Choroid plexus epithelial cell (primary cell): Measurements from ENCODE around the gene RNPEPL1.
"Not testable (repeated sequence)": the region's sequence is repeated elsewhere in the genome, so short reads cannot be mapped to it uniquely, and the experiment has no call there.

Experiments used
- DNase-seq: peaks from one replicate; pipeline ENCODE4 v3.0.0-alpha.2; 2010; ENCODE audit warnings: low read depth
- H3K4me3 ChIP-seq: 2 replicates; pipeline ENCODE4 v1.5.1; 2011; ENCODE audit warnings: low read depth, mild to moderate bottlenecking, control low read depth, low read length, moderate library complexity
- CTCF ChIP-seq: conservative IDR thresholded peaks from 2 replicates; pipeline ENCODE4 v1.5.1; 2011; ENCODE audit warnings: low read depth, mild to moderate bottlenecking, control low read depth, inconsistent platforms, low read length, moderate library complexity

The RNPEPL1 gene

GRCh38 chr2:240529344-240529999 lies 38.8 kb upstream of the RNPEPL1 start:
- no peak for DNase-seq
- H3K4me3 ChIP-seq = no peak overlapping the region
- TF ChIP-seq CTCF = no peak

- no peak overlapping the region for H3K4me3 ChIP-seq
- no peak for DNase-seq
- no peak for TF ChIP-seq CTCF
Measured at GRCh38 chr2:240530181-240530580, 38.1 kb upstream of the RNPEPL1 start.

- TF ChIP-seq CTCF = no peak
Measured at GRCh38 chr2:240531038-240531437, 37.2 kb upstream of the RNPEPL1 start.

GRCh38 chr2:240532031-240532775 lies 36.1 kb upstream of the RNPEPL1 start:
- no peak for TF ChIP-seq CTCF
- DNase-seq = no peak
- H3K4me3 ChIP-seq = no peak overlapping the region

More at GRCh38 chr2:240531038-240531437, 37.2 kb upstream of the RNPEPL1 start:
- DNase-seq = no peak
- H3K4me3 ChIP-seq = no peak overlapping the region

- no peak for DNase-seq
- H3K4me3 ChIP-seq = no peak overlapping the region
- no peak for TF ChIP-seq CTCF
Measured at GRCh38 chr2:240538031-240538780, 30.1 kb upstream of the RNPEPL1 start.

GRCh38 chr2:240539101-240539500 lies 29.2 kb upstream of the RNPEPL1 start:
- not testable (repeated sequence) for DNase-seq

GRCh38 chr2:240539906-240540305 lies 28.4 kb upstream of the RNPEPL1 start:
- no peak for DNase-seq
- TF ChIP-seq CTCF = no peak
- no peak overlapping the region for H3K4me3 ChIP-seq

More at GRCh38 chr2:240539101-240539500, 29.2 kb upstream of the RNPEPL1 start:
- not testable (repeated sequence) for H3K4me3 ChIP-seq
